ENCODE data around the gene TRIM41.
A peak's percentile ranks its signal among the peaks of the same experiment; 100 is the strongest.

The TRIM41 gene

DNA sequence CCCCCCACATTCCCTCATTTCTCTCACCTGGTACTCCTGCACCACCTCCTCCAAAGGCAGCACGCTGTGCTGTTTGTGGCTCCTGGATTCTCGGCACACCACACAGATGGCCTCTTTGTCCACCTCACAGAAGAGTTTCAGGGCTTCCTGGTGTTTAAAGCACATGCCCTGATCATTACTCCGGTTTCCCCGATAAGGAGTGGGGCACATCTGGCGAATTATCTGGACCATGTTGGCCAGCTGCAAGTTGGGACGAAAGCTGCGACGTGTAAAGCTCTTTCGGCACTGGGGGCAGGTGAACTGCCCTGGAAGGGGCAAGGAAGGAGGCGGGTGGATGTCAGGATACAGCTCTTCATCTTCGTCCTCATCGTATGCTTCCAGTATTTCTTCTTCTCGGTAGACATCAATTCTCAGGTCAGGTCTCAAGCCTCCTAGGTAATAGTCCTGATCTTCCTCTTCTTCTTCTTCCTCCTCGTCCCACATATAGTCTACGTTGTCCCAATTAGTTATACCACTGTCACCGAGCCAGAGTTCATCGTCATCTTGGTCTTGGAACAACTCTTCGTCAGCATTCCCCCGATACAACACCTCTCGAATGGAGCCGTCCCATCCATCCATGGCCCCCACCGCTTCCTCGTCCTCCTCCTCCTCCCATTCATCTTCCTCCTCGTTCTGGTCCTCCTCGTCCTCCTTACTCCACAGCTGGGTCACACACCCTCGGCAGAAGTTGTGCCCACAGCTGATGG lies 37.1 kb downstream of the TRIM41 start:
- H3K4me3 ChIP-seq (ENCODE audit: low read depth, low read length): peak overlapping the region; percentile 92
- peaks cover 18 to 33% of the 10 kb centered on the region in 2 experiments for H3K36me3 ChIP-seq (ENCODE audit: control insufficient read depth in 2 of 2, insufficient read depth in 1 of 2, low read length in 2 of 2)
- H3K27ac ChIP-seq (ENCODE audit: extremely low read depth, low read depth, low read length): peak overlapping the region; percentile 89; the same call in 1 of the 2 replicates
- ChIA-PET CTCF (interaction anchor here (0.6 kb wide), 1 partner anchor 8 kb away, joined by 4 read pairs; no protein-coding TSS in a partner anchor), POLR2A (interaction anchor here (0.5 to 4.1 kb wide), 14 partner anchors 8 to 75 kb away, joined by 3 to 47 read pairs (median 6); partner anchors contain the start of gene RACK1)
- H3K9me3 ChIP-seq (ENCODE audit: control insufficient read depth, insufficient read depth, low read depth, low read length): no peaks in the 10 kb centered on the region
- H3K4me1 ChIP-seq (ENCODE audit: control insufficient read depth, insufficient read depth, low read length): no peaks in the 10 kb centered on the region
- no peak for TF ChIP-seq ZNF23 (tag by site-specific recombination; IDR thresholded peaks at IDR 0.05; ENCODE audit: borderline replicate concordance)
- TF ChIP-seq ZNF211 (tag by site-specific recombination; IDR thresholded peaks at IDR 0.05; ENCODE audit: low read depth): no peak
- TF ChIP-seq TRIM28 (IDR thresholded peaks at IDR 0.05; ENCODE audit: borderline replicate concordance, low read length): no peak
- no peak for TF ChIP-seq ZNF501 (tag by site-specific recombination; IDR thresholded peaks at IDR 0.05)
- no peak for TF ChIP-seq ZNF2 (tag by site-specific recombination; IDR thresholded peaks at IDR 0.05)
- TF ChIP-seq, protein P1, sequence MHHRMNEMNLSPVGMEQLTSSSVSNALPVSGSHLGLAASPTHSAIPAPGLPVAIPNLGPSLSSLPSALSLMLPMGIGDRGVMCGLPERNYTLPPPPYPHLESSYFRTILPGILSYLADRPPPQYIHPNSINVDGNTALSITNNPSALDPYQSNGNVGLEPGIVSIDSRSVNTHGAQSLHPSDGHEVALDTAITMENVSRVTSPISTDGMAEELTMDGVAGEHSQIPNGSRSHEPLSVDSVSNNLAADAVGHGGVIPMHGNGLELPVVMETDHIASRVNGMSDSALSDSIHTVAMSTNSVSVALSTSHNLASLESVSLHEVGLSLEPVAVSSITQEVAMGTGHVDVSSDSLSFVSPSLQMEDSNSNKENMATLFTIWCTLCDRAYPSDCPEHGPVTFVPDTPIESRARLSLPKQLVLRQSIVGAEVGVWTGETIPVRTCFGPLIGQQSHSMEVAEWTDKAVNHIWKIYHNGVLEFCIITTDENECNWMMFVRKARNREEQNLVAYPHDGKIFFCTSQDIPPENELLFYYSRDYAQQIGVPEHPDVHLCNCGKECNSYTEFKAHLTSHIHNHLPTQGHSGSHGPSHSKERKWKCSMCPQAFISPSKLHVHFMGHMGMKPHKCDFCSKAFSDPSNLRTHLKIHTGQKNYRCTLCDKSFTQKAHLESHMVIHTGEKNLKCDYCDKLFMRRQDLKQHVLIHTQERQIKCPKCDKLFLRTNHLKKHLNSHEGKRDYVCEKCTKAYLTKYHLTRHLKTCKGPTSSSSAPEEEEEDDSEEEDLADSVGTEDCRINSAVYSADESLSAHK (tag by site-specific recombination; IDR thresholded peaks at IDR 0.05): no peak
- no peak for TF ChIP-seq SP2 (tag by site-specific recombination; IDR thresholded peaks at IDR 0.05)
- TF ChIP-seq ZNF555 (tag by site-specific recombination; conservative IDR thresholded peaks at IDR 0.05): no peak
- TF ChIP-seq, protein P2, sequence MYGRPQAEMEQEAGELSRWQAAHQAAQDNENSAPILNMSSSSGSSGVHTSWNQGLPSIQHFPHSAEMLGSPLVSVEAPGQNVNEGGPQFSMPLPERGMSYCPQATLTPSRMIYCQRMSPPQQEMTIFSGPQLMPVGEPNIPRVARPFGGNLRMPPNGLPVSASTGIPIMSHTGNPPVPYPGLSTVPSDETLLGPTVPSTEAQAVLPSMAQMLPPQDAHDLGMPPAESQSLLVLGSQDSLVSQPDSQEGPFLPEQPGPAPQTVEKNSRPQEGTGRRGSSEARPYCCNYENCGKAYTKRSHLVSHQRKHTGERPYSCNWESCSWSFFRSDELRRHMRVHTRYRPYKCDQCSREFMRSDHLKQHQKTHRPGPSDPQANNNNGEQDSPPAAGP (tag by site-specific recombination; IDR thresholded peaks at IDR 0.05): no peak; the same call in 1 of the 2 replicates
- TF ChIP-seq, protein P3, sequence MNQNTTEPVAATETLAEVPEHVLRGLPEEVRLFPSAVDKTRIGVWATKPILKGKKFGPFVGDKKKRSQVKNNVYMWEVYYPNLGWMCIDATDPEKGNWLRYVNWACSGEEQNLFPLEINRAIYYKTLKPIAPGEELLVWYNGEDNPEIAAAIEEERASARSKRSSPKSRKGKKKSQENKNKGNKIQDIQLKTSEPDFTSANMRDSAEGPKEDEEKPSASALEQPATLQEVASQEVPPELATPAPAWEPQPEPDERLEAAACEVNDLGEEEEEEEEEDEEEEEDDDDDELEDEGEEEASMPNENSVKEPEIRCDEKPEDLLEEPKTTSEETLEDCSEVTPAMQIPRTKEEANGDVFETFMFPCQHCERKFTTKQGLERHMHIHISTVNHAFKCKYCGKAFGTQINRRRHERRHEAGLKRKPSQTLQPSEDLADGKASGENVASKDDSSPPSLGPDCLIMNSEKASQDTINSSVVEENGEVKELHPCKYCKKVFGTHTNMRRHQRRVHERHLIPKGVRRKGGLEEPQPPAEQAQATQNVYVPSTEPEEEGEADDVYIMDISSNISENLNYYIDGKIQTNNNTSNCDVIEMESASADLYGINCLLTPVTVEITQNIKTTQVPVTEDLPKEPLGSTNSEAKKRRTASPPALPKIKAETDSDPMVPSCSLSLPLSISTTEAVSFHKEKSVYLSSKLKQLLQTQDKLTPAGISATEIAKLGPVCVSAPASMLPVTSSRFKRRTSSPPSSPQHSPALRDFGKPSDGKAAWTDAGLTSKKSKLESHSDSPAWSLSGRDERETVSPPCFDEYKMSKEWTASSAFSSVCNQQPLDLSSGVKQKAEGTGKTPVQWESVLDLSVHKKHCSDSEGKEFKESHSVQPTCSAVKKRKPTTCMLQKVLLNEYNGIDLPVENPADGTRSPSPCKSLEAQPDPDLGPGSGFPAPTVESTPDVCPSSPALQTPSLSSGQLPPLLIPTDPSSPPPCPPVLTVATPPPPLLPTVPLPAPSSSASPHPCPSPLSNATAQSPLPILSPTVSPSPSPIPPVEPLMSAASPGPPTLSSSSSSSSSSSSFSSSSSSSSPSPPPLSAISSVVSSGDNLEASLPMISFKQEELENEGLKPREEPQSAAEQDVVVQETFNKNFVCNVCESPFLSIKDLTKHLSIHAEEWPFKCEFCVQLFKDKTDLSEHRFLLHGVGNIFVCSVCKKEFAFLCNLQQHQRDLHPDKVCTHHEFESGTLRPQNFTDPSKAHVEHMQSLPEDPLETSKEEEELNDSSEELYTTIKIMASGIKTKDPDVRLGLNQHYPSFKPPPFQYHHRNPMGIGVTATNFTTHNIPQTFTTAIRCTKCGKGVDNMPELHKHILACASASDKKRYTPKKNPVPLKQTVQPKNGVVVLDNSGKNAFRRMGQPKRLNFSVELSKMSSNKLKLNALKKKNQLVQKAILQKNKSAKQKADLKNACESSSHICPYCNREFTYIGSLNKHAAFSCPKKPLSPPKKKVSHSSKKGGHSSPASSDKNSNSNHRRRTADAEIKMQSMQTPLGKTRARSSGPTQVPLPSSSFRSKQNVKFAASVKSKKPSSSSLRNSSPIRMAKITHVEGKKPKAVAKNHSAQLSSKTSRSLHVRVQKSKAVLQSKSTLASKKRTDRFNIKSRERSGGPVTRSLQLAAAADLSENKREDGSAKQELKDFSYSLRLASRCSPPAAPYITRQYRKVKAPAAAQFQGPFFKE (tag by site-specific recombination; IDR thresholded peaks at IDR 0.05; ENCODE audit: borderline replicate concordance): 0 out of 2 replicates have a peak, but pooled peaks have one; percentile 22
- TF ChIP-seq ZNF629 (tag by site-specific recombination; IDR thresholded peaks at IDR 0.05): no peak
- no peak for TF ChIP-seq ZNF416 (tag by site-specific recombination; IDR thresholded peaks at IDR 0.05)
- no peak for TF ChIP-seq ZNF791 (tag by site-specific recombination; IDR thresholded peaks at IDR 0.05)
- no peak for TF ChIP-seq ZBTB8A (tag by site-specific recombination; IDR thresholded peaks at IDR 0.05)
- TF ChIP-seq ZNF138 (tag by site-specific recombination; IDR thresholded peaks at IDR 0.05; ENCODE audit: borderline replicate concordance): no peak
- TF ChIP-seq, protein P4, sequence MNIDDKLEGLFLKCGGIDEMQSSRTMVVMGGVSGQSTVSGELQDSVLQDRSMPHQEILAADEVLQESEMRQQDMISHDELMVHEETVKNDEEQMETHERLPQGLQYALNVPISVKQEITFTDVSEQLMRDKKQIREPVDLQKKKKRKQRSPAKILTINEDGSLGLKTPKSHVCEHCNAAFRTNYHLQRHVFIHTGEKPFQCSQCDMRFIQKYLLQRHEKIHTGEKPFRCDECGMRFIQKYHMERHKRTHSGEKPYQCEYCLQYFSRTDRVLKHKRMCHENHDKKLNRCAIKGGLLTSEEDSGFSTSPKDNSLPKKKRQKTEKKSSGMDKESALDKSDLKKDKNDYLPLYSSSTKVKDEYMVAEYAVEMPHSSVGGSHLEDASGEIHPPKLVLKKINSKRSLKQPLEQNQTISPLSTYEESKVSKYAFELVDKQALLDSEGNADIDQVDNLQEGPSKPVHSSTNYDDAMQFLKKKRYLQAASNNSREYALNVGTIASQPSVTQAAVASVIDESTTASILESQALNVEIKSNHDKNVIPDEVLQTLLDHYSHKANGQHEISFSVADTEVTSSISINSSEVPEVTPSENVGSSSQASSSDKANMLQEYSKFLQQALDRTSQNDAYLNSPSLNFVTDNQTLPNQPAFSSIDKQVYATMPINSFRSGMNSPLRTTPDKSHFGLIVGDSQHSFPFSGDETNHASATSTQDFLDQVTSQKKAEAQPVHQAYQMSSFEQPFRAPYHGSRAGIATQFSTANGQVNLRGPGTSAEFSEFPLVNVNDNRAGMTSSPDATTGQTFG (tag by site-specific recombination; IDR thresholded peaks at IDR 0.05; ENCODE audit: borderline replicate concordance): no peak
- TF ChIP-seq, protein P5, sequence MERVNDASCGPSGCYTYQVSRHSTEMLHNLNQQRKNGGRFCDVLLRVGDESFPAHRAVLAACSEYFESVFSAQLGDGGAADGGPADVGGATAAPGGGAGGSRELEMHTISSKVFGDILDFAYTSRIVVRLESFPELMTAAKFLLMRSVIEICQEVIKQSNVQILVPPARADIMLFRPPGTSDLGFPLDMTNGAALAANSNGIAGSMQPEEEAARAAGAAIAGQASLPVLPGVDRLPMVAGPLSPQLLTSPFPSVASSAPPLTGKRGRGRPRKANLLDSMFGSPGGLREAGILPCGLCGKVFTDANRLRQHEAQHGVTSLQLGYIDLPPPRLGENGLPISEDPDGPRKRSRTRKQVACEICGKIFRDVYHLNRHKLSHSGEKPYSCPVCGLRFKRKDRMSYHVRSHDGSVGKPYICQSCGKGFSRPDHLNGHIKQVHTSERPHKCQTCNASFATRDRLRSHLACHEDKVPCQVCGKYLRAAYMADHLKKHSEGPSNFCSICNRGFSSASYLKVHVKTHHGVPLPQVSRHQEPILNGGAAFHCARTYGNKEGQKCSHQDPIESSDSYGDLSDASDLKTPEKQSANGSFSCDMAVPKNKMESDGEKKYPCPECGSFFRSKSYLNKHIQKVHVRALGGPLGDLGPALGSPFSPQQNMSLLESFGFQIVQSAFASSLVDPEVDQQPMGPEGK (tag by site-specific recombination; IDR thresholded peaks at IDR 0.05): peak; percentile 3; the same call in 1 of the 2 replicates
- TF ChIP-seq GLIS2 (tag by site-specific recombination; IDR thresholded peaks at IDR 0.05): 0 out of 2 replicates have a peak, but pooled peaks have one; percentile 15
- no peak for TF ChIP-seq ZNF677 (tag by site-specific recombination; IDR thresholded peaks at IDR 0.05)
